Peyer's patch (tissue), 4 donors: ENCODE data around the gene GALM. TPM values are rescaled to one million over a fixed set of nuclear protein-coding genes. Genes with fewer than 3 reads are reported as not detected.
"Not testable (repeated sequence)": the region's sequence is repeated elsewhere in the genome, so short reads cannot be mapped to it uniquely, and the experiment has no call there.

Source experiments
- DNase-seq, 3 donors: peaks; one replicate each; pipeline ENCODE4 v3.0.0-alpha.2; 2017 to 2019
- H3K27ac ChIP-seq, 4 donors: fragments of 200-600 bp; sonication (generic); one replicate each; pipeline ENCODE4 v1.5.1; 2016 to 2019
- H3K27me3 ChIP-seq, 2 donors: fragments of 200-600 bp; sonication (generic); one replicate each; pipeline ENCODE4 v1.5.1; 2019
- H3K36me3 ChIP-seq, 3 donors: fragments of 200-600 bp; sonication (generic); one replicate each; pipeline ENCODE4 v1.5.1; 2016 to 2019
- H3K4me1 ChIP-seq, 4 donors: fragments of 200-600 bp; sonication (generic); one replicate each; pipeline ENCODE4 v1.5.1; 2016 to 2019
- H3K4me3 ChIP-seq, 4 donors: fragments of 200-600 bp; sonication (generic); 1 replicate in 3 of 4; 2 replicates in 1 of 4; pipeline ENCODE4 v1.5.1; 2016 to 2019; ENCODE audit warnings: mild to moderate bottlenecking in 1 of 4
- H3K9me3 ChIP-seq, 4 donors: fragments of 200-600 bp; sonication (generic); one replicate each; pipeline ENCODE4 v1.5.1; 2016 to 2019; ENCODE audit warnings: mild to moderate bottlenecking in 1 of 4
- POLR2A ChIP-seq, 2 donors: fragments of 450-650 bp; IDR thresholded peaks; one replicate each; pipeline ENCODE4 v1.5.1; 2017; ENCODE audit warnings: antibody characterized with exemption in 2 of 2, mild to moderate bottlenecking in 2 of 2, moderate library complexity in 2 of 2
- total RNA-seq, 4 donors: library from RNA; depleted of rRNA; stranded (reverse); fragments of >200 nt; gene quantifications; one replicate each; pipeline ENCODE4 v1.1.0, GENCODE V29; 2016
- TF ChIP-seq, protein P1 (sequence below), 6 experiments: fragments of 450-650 bp in 4 of 6; fragments of 200-600 bp in 2 of 6; sonication (generic) in 1 of 6; IDR thresholded peaks; one replicate each; pipeline ENCODE4 v1.5.1; 2017 to 2019; ENCODE audit warnings: antibody characterized with exemption in 6 of 6, mild to moderate bottlenecking in 3 of 6, moderate library complexity in 1 of 6

The GALM gene
- total RNA-seq, 4 donors from 2014 or later: 68.1 to 118 (median 86.0) TPM

- Histone ChIP-seq H3K4me3 (no peak overlapping the region), H3K9me3 (no peaks in the 10 kb centered on the region), H3K27ac (no peak overlapping the region), H3K4me1 (no peaks in the 10 kb centered on the region), H3K36me3 (no peaks in the 10 kb centered on the region), H3K27me3 (no peaks in the 10 kb centered on the region)
- DNase-seq: no peak
- TF ChIP-seq POLR2A (IDR thresholded peaks at IDR 0.05): no peak
- TF ChIP-seq, protein P1, sequence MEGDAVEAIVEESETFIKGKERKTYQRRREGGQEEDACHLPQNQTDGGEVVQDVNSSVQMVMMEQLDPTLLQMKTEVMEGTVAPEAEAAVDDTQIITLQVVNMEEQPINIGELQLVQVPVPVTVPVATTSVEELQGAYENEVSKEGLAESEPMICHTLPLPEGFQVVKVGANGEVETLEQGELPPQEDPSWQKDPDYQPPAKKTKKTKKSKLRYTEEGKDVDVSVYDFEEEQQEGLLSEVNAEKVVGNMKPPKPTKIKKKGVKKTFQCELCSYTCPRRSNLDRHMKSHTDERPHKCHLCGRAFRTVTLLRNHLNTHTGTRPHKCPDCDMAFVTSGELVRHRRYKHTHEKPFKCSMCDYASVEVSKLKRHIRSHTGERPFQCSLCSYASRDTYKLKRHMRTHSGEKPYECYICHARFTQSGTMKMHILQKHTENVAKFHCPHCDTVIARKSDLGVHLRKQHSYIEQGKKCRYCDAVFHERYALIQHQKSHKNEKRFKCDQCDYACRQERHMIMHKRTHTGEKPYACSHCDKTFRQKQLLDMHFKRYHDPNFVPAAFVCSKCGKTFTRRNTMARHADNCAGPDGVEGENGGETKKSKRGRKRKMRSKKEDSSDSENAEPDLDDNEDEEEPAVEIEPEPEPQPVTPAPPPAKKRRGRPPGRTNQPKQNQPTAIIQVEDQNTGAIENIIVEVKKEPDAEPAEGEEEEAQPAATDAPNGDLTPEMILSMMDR (IDR thresholded peaks at IDR 0.05): no peak
Observed at GRCh38 chr2:38632980-38633379, 32.9 kb upstream of the GALM start.

- H3K9me3 ChIP-seq: no peaks in the 10 kb centered on the region
- no peak for DNase-seq
- H3K36me3 ChIP-seq: no peaks in the 10 kb centered on the region
Observed at GRCh38 chr2:38633895-38634294, 32.0 kb upstream of the GALM start.

DNA sequence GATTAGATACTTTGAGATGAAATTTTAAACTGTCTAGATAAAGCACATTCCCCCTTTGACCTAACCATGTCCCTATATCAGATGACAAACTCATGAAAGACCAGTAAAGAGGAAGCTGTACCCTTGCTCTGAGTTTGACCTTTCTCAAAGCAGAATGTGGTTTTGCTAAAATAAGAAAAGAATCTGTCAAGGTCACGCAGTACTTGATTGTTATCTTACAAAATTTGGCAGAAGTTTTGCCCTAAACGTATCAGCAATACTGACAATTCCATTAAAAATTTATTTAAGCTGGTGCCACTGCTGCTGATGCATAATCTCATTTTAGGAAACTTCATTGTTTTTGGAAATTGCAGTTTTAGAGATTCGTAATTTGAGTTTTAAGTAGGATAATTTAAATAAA, 31.2 kb upstream of the GALM start:
- Histone ChIP-seq H3K9me3 (no peaks in the 10 kb centered on the region), H3K27ac (no peak overlapping the region), H3K36me3 (no peaks in the 10 kb centered on the region), H3K4me1 (no peaks in the 10 kb centered on the region), H3K27me3 (no peaks in the 10 kb centered on the region), H3K4me3 (no peak overlapping the region)
- DNase-seq: no peak
- TF ChIP-seq, protein P1 (IDR thresholded peaks at IDR 0.05): no peak
- no peak for TF ChIP-seq POLR2A (IDR thresholded peaks at IDR 0.05)

More at GRCh38 chr2:38633895-38634294, 32.0 kb upstream of the GALM start:
- no peaks in the 10 kb centered on the region for H3K4me1 ChIP-seq
- H3K27ac ChIP-seq: no peak overlapping the region
- no peaks in the 10 kb centered on the region for H3K27me3 ChIP-seq
- TF ChIP-seq, protein P1 (IDR thresholded peaks at IDR 0.05): no peak
- no peak for TF ChIP-seq POLR2A (IDR thresholded peaks at IDR 0.05)
- no peak overlapping the region for H3K4me3 ChIP-seq

DNA sequence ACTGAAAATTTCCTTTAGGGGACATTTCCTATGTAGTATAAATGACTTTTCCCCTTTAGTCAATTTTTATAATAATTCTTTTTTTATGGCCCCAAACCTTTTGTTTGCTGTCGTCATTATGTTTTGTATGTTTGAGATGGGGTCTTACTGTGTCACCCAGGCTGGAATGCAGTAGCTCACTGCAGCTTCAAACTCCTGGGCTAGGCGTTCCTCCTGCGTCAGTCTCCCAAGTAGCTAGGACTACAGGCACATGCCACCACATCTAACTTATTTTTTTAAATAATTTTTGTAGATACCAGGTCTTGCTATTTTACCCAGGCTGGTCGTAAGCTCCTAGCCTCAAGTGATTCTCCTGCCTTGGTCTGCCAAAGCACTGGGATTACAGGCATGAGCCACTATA, 30.8 kb upstream of the GALM start:
- no peak for TF ChIP-seq POLR2A (IDR thresholded peaks at IDR 0.05)
- TF ChIP-seq, protein P1 (IDR thresholded peaks at IDR 0.05): no peak
- no peak overlapping the region for H3K4me3 ChIP-seq
- no peaks in the 10 kb centered on the region for H3K4me1 ChIP-seq
- H3K9me3 ChIP-seq: no peaks in the 10 kb centered on the region
- H3K36me3 ChIP-seq: no peaks in the 10 kb centered on the region
- H3K27ac ChIP-seq: no peak overlapping the region
- DNase-seq: no peak
- H3K27me3 ChIP-seq: no peaks in the 10 kb centered on the region

- H3K4me1 ChIP-seq: no peaks in the 10 kb centered on the region
- DNase-seq: no peak
- no peaks in the 10 kb centered on the region for H3K27me3 ChIP-seq
- H3K9me3 ChIP-seq: no peaks in the 10 kb centered on the region
- no peak overlapping the region for H3K27ac ChIP-seq
- TF ChIP-seq, protein P1 (IDR thresholded peaks at IDR 0.05): no peak
- TF ChIP-seq POLR2A (IDR thresholded peaks at IDR 0.05): no peak
- no peak overlapping the region for H3K4me3 ChIP-seq
- H3K36me3 ChIP-seq: no peaks in the 10 kb centered on the region
Observed at GRCh38 chr2:38636069-38636468, 29.8 kb upstream of the GALM start.

GRCh38 chr2:38642373-38643017, 23.4 kb upstream of the GALM start:
- not testable (repeated sequence) for H3K36me3 ChIP-seq, H3K4me3 ChIP-seq, DNase-seq, H3K27ac ChIP-seq, H3K27me3 ChIP-seq, H3K4me1 ChIP-seq, H3K9me3 ChIP-seq
